Lower leg skin (tissue), 3 donors: ENCODE data around the gene BCAM.

Experiments used
- CTCF ChIP-seq, 3 donors: fragments of 450-650 bp; IDR thresholded peaks; one replicate each; pipeline ENCODE4 v1.5.1; 2016; ENCODE audit warnings: antibody characterized with exemption in 3 of 3, mild to moderate bottlenecking in 3 of 3, moderate library complexity in 2 of 3
- POLR2A ChIP-seq, 2 donors: fragments of 450-650 bp; IDR thresholded peaks; one replicate each; pipeline ENCODE4 v1.6.1; 2016 to 2017; ENCODE audit warnings: antibody characterized with exemption in 2 of 2, mild to moderate bottlenecking in 1 of 2, moderate library complexity in 1 of 2

- TF ChIP-seq CTCF (IDR thresholded peaks at IDR 0.05), result no peak
- TF ChIP-seq POLR2A (IDR thresholded peaks at IDR 0.05), result no peak
Observed at GRCh38 chr19:44807652-44808462, 1.0 kb upstream of the BCAM start.
